ENCODE data around the gene KRTAP10-7.
"Not testable (repeated sequence)": the region's sequence is repeated elsewhere in the genome, so short reads cannot be mapped to it uniquely, and the experiment has no call there.

KRTAP10-7 gene

DNA sequence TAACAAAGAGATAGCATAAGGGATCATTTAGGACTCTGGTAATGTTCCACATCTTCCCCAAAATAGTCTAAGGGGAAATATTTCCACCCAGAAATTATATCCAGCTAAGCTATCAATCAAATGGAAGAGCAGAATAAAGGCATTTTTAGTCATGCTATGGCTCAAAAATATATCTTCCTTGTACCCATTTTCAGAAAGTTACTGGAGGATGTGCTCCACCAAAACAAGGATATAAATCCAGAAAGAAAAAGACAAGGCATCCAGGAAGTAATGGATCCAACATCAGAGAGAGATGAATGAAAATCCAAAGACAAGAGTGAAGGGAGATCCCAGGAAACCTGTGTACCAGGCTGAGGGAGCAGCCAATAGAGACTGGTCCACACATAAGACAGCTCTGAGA is 8.8 kb downstream of the KRTAP10-7 start:
- Histone ChIP-seq H3K79me2 (ENCODE audit: insufficient read depth, low read depth) (no peaks in the 10 kb centered on the region), H3K36me3 (ENCODE audit: insufficient read depth) (no peaks in the 10 kb centered on the region), H2AFZ (ENCODE audit: low read depth) (no peak overlapping the region), H4K20me1 (ENCODE audit: insufficient read depth) (no peaks in the 10 kb centered on the region), H3K4me3 (IDR thresholded peaks at IDR 0.05; ENCODE audit: insufficient read depth, low read depth, low read length) (no peak overlapping the region), H3K4me2 (no peak overlapping the region), H3K27me3 (ENCODE audit: insufficient read depth, low read depth) (peaks cover 19% of the 10 kb centered on the region; the same call in 1 of the 2 replicates), H3K27ac (no peak overlapping the region), H3K4me1 (ENCODE audit: low read depth, poor library complexity, severe bottlenecking) (no peaks in the 10 kb centered on the region), H3K9ac (no peak overlapping the region)
- TF ChIP-seq, protein P1, sequence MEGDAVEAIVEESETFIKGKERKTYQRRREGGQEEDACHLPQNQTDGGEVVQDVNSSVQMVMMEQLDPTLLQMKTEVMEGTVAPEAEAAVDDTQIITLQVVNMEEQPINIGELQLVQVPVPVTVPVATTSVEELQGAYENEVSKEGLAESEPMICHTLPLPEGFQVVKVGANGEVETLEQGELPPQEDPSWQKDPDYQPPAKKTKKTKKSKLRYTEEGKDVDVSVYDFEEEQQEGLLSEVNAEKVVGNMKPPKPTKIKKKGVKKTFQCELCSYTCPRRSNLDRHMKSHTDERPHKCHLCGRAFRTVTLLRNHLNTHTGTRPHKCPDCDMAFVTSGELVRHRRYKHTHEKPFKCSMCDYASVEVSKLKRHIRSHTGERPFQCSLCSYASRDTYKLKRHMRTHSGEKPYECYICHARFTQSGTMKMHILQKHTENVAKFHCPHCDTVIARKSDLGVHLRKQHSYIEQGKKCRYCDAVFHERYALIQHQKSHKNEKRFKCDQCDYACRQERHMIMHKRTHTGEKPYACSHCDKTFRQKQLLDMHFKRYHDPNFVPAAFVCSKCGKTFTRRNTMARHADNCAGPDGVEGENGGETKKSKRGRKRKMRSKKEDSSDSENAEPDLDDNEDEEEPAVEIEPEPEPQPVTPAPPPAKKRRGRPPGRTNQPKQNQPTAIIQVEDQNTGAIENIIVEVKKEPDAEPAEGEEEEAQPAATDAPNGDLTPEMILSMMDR (conservative IDR thresholded peaks at IDR 0.05; ENCODE audit: low read depth, low read length), result no peak

DNA sequence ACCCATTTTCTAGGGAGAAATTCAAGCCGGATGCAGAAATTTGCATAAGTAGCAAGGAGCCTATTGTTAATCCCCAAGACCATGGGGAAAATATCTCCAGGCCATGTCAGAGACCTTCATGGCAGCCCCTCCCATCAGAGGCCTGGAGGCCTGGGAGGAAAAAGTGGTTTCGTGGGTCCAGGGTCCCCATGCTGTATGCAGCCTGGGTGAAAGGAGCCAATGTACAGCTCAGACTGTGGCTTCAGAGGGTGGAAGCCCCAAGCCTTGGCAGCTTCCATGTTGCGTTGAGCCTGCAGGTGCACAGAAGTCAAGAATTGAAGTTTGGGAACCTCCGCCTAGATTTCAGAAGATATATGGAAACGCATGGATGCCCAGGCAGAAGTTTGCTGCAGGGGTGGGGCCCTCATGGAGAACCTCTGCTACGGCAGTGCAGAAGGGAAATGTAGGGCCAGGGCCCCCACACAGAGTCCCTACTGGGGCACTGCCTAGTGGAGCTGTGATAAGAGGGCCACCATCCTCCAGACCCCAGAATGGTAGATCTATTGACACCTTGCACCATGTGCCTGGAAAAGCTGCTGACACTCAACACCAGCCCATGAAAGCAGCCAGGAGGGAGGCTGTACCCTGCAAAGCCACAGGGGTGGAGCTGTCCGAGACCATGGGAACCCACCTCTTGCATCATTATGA is 9.9 kb downstream of the KRTAP10-7 start:
- H3K4me2 ChIP-seq; H3K27ac ChIP-seq; H3K36me3 ChIP-seq (ENCODE audit: insufficient read depth); H4K20me1 ChIP-seq (ENCODE audit: insufficient read depth); H3K79me2 ChIP-seq (ENCODE audit: insufficient read depth, low read depth); H3K4me1 ChIP-seq (ENCODE audit: low read depth, poor library complexity, severe bottlenecking); H2AFZ ChIP-seq (ENCODE audit: low read depth); H3K4me3 ChIP-seq (IDR thresholded peaks at IDR 0.05; ENCODE audit: insufficient read depth, low read depth, low read length); H3K9ac ChIP-seq: not testable (repeated sequence)
- peaks cover 19% of the 10 kb centered on the region for H3K27me3 ChIP-seq (ENCODE audit: insufficient read depth, low read depth)

DNA sequence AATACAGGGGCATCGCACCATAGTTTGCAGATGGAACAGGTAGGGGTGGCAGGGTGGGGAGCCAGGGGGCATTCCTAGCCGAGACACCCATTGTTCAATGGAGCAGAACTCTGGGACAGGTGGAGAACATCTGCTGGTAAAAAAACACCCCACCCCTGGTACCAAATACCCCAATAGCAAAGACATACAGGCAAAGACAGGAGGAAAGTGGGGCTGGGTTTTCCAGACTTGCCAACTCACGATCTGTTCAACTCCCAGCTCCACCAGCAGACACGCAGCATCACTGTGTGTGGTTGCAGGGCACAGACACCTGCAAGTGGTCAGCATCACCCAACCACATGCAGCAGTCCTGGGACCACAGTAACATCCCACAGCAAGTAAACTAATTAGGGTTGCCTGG is 11.2 kb downstream of the KRTAP10-7 start:
- H4K20me1 ChIP-seq (ENCODE audit: insufficient read depth), result no peaks in the 10 kb centered on the region
- no peak overlapping the region for H3K4me2 ChIP-seq
- no peaks in the 10 kb centered on the region for H3K4me1 ChIP-seq (ENCODE audit: low read depth, poor library complexity, severe bottlenecking)
- no peak overlapping the region for H2AFZ ChIP-seq (ENCODE audit: low read depth)
- TF ChIP-seq, protein P1 (conservative IDR thresholded peaks at IDR 0.05; ENCODE audit: low read depth, low read length), result no peak
- no peak overlapping the region for H3K9ac ChIP-seq
- peaks cover 22% of the 10 kb centered on the region for H3K27me3 ChIP-seq (ENCODE audit: insufficient read depth, low read depth)
- H3K79me2 ChIP-seq (ENCODE audit: insufficient read depth, low read depth), result no peaks in the 10 kb centered on the region
- no peak overlapping the region for H3K4me3 ChIP-seq (IDR thresholded peaks at IDR 0.05; ENCODE audit: insufficient read depth, low read depth, low read length)
- no peaks in the 10 kb centered on the region for H3K36me3 ChIP-seq (ENCODE audit: insufficient read depth)
- no peak overlapping the region for H3K27ac ChIP-seq

DNA sequence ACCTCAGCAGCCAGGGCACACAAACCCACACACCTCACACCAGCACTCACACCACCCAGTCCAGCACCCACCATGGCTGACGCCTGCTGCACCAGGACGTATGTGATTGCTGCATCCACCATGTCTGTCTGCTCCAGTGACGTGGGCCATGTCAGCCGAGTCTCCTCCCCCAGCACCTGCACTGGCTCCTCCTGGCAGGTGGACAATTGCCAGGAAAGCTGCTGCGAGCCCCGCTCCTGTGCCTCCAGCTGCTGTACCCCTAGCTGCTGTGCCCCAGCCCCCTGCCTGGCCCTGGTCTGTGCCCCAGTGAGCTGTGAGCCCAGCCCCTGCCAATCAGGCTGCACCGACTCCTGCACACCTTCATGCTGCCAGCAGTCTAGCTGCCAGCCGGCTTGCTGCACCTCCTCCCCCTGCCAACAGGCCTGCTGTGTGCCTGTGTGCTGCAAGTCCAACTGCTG is 11.7 kb downstream of the KRTAP10-7 start, which contains the start of gene KRTAP10-8:
Gene KRTAP10-8, plus strand, starts transcription at position 51 of the 458 bp plus-strand sequence. Its CDS starts 22 bp downstream, at position 73.
- Histone ChIP-seq H3K27ac (no peak within 1 kb of the TSS), H3K4me2 (no peak within 1 kb of the TSS), H3K4me3 (IDR thresholded peaks at IDR 0.05; ENCODE audit: insufficient read depth, low read depth, low read length) (no peak within 1 kb of the TSS), H4K20me1 (ENCODE audit: insufficient read depth) (no peaks in the 10 kb centered on the region), H3K36me3 (ENCODE audit: insufficient read depth) (no peaks in the 10 kb centered on the region), H3K9ac (no peak within 1 kb of the TSS), H3K4me1 (ENCODE audit: low read depth, poor library complexity, severe bottlenecking) (no peaks in the 10 kb centered on the region), H3K27me3 (ENCODE audit: insufficient read depth, low read depth) (peaks cover 22% of the 10 kb centered on the region), H2AFZ (ENCODE audit: low read depth) (no peak within 1 kb of the TSS), H3K79me2 (ENCODE audit: insufficient read depth, low read depth) (no peaks in the 10 kb centered on the region)
- TF ChIP-seq, protein P1 (conservative IDR thresholded peaks at IDR 0.05; ENCODE audit: low read depth, low read length), result no peak

DNA sequence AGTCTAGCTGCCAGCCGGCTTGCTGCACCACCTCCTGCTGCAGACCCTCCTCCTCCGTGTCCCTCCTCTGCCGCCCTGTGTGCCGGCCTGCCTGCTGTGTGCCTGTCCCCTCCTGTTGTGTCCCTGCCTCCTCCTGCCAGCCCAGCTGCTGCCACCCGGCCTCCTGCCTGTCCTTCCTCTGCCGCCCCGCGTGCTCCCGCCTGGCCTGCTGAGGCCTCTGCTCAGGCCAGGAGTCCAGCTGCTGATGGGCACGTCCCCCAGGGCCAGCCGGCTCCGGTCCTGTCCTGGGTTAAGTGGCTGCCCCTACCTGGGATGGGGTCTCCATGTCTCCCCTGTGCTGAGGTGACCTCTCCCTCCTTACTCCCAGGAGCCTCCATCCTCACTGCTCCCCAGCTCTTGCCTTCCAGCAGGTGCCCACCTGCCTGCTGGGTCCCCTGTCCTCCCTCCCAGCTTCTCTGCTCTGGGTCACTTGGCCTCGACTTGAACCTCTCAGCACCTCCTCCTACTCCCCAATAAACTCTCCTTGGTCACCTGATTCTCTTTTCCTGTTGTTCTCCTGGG is 12.4 kb downstream of the KRTAP10-7 start:
- no peak overlapping the region for H3K27ac ChIP-seq
- H2AFZ ChIP-seq (ENCODE audit: low read depth), result no peak overlapping the region
- no peaks in the 10 kb centered on the region for H3K36me3 ChIP-seq (ENCODE audit: insufficient read depth)
- H3K79me2 ChIP-seq (ENCODE audit: insufficient read depth, low read depth), result no peaks in the 10 kb centered on the region
- TF ChIP-seq, protein P1 (conservative IDR thresholded peaks at IDR 0.05; ENCODE audit: low read depth, low read length), result no peak
- no peaks in the 10 kb centered on the region for H4K20me1 ChIP-seq (ENCODE audit: insufficient read depth)
- no peak overlapping the region for H3K9ac ChIP-seq
- H3K27me3 ChIP-seq (ENCODE audit: insufficient read depth, low read depth), result peaks cover 22% of the 10 kb centered on the region
- no peaks in the 10 kb centered on the region for H3K4me1 ChIP-seq (ENCODE audit: low read depth, poor library complexity, severe bottlenecking)
- H3K4me3 ChIP-seq (IDR thresholded peaks at IDR 0.05; ENCODE audit: insufficient read depth, low read depth, low read length), result no peak overlapping the region
- H3K4me2 ChIP-seq, result no peak overlapping the region
